Skeletal muscle tissue (tissue), 4 donors: ENCODE results near the gene PAF1. TPM values are rescaled to one million over a fixed set of nuclear protein-coding genes. Genes with fewer than 3 reads are reported as not detected.

Source experiments
- H3K27ac ChIP-seq: one replicate; pipeline ENCODE4 v1.7.0; 2013; ENCODE audit warnings: mild to moderate bottlenecking, low read depth, low read length, inconsistent platforms
- H3K27me3 ChIP-seq, 3 donors: one replicate each; pipeline ENCODE4 v1.7.0; 2013; ENCODE audit warnings: low read length in 3 of 3; ENCODE audit not compliant: control insufficient read depth in 3 of 3, insufficient read depth in 3 of 3
- H3K36me3 ChIP-seq, 3 donors: one replicate each; pipeline ENCODE4 v1.7.0; 2013; ENCODE audit warnings: low read length in 3 of 3; ENCODE audit not compliant: control insufficient read depth in 3 of 3, insufficient read depth in 3 of 3
- H3K4me1 ChIP-seq, 3 donors: one replicate each; pipeline ENCODE4 v1.7.0; 2013; ENCODE audit warnings: low read length in 3 of 3, mild to moderate bottlenecking in 3 of 3; ENCODE audit not compliant: control insufficient read depth in 3 of 3, insufficient read depth in 3 of 3
- H3K4me3 ChIP-seq, 3 donors: one replicate each; pipeline ENCODE4 v1.7.0; 2013; ENCODE audit warnings: low read length in 3 of 3
- H3K9ac ChIP-seq, 3 donors: one replicate each; pipeline ENCODE4 v1.7.0; 2013; ENCODE audit warnings: low read length in 3 of 3, mild to moderate bottlenecking in 3 of 3, moderate library complexity in 2 of 3, low read depth in 1 of 3
- H3K9me3 ChIP-seq, 3 donors: one replicate each; pipeline ENCODE4 v1.7.0; 2013; ENCODE audit warnings: low read length in 3 of 3; ENCODE audit not compliant: control insufficient read depth in 3 of 3
- total RNA-seq: library from RNA; depleted of rRNA; stranded (reverse); fragments of >200 nt; gene quantifications from one replicate; pipeline ENCODE4 v1.2.3, GENCODE V29; 2014
- donor health status: Osteomylitis.

The PAF1 gene
- total RNA-seq, result 25.1 TPM

GRCh38 chr19:39390751-39391437 is at the start of gene PAF1, which contains the start of gene MED29:
Gene PAF1, minus strand, starts transcription at chr19:39391106. Its CDS starts 242 bp downstream, at chr19:39390864.
Gene MED29, plus strand, starts transcription at chr19:39391378. Its CDS starts 45 bp downstream, at chr19:39391423.
- Histone ChIP-seq H3K36me3 (peaks cover 50 to 56% (median 50%) of the 10 kb centered on the region in 3 donors), H3K27me3 (no peaks in the 10 kb centered on the region), H3K4me3 (peak within 1 kb of the TSS; percentile 92 to 100 (median 99)), H3K9ac (peak within 1 kb of the TSS; percentile 99 to 100 (median 100)), H3K9me3 (no peaks in the 10 kb centered on the region), H3K4me1 (peaks cover 21 to 32% (median 21%) of the 10 kb centered on the region in 3 donors), H3K27ac (peak within 1 kb of the TSS; percentile 99)

- H3K27ac ChIP-seq, result no peak overlapping the region
- H3K9ac ChIP-seq, result no peak overlapping the region
- no peak overlapping the region for H3K4me3 ChIP-seq
- H3K36me3 ChIP-seq, result peaks cover 10 to 14% (median 12%) of the 10 kb centered on the region in 3 donors
- no peaks in the 10 kb centered on the region for H3K9me3 ChIP-seq
- peaks cover 0 to 5% (median 0%) of the 10 kb centered on the region in 3 donors for H3K27me3 ChIP-seq
- H3K4me1 ChIP-seq, result peaks cover 22 to 31% (median 29%) of the 10 kb centered on the region in 3 donors
Observed at GRCh38 chr19:39438270-39438934, 47.5 kb upstream of the PAF1 start.

GRCh38 chr19:39436350-39436716 is 45.4 kb upstream of the PAF1 start:
- peak overlapping the region; percentile 76 to 86 (median 77) for H3K9ac ChIP-seq
- peak overlapping the region; percentile 66 to 99 (median 78) for H3K4me3 ChIP-seq
- peaks cover 0 to 5% (median 0%) of the 10 kb centered on the region in 3 donors for H3K27me3 ChIP-seq
- H3K36me3 ChIP-seq, result peaks cover 21 to 27% (median 22%) of the 10 kb centered on the region in 3 donors
- H3K27ac ChIP-seq, result peak overlapping the region; percentile 74
- no peaks in the 10 kb centered on the region for H3K9me3 ChIP-seq
- H3K4me1 ChIP-seq, result peaks cover 22 to 33% (median 29%) of the 10 kb centered on the region in 3 donors

GRCh38 chr19:39435499-39436349 is 44.8 kb upstream of the PAF1 start, which contains the start of gene RPS16:
Gene RPS16, minus strand, starts transcription at chr19:39435949. Its CDS starts 54 bp downstream, at chr19:39435895.
- H3K9ac ChIP-seq, result peak within 1 kb of the TSS; percentile 97 to 99 (median 98)
- H3K4me3 ChIP-seq, result peak within 1 kb of the TSS; percentile 95 to 99 (median 98)
- peaks cover 22 to 38% (median 29%) of the 10 kb centered on the region in 3 donors for H3K4me1 ChIP-seq
- H3K36me3 ChIP-seq, result peaks cover 25 to 27% (median 27%) of the 10 kb centered on the region in 3 donors
- H3K27me3 ChIP-seq, result peaks cover 0 to 5% (median 0%) of the 10 kb centered on the region in 3 donors
- H3K27ac ChIP-seq, result peak within 1 kb of the TSS; percentile 74
- H3K9me3 ChIP-seq, result no peaks in the 10 kb centered on the region

GRCh38 chr19:39434123-39435076 is 43.5 kb upstream of the PAF1 start:
- H3K9me3 ChIP-seq, result no peaks in the 10 kb centered on the region
- peaks cover 25 to 27% (median 27%) of the 10 kb centered on the region in 3 donors for H3K36me3 ChIP-seq
- peak overlapping the region; percentile 97 to 99 (median 98) for H3K9ac ChIP-seq
- H3K4me3 ChIP-seq, result peak overlapping the region; percentile 95 to 99 (median 98)
- H3K27ac ChIP-seq, result no peak overlapping the region
- peaks cover 22 to 39% (median 27%) of the 10 kb centered on the region in 3 donors for H3K4me1 ChIP-seq
- H3K27me3 ChIP-seq, result peaks cover 0 to 3% (median 0%) of the 10 kb centered on the region in 3 donors

DNA sequence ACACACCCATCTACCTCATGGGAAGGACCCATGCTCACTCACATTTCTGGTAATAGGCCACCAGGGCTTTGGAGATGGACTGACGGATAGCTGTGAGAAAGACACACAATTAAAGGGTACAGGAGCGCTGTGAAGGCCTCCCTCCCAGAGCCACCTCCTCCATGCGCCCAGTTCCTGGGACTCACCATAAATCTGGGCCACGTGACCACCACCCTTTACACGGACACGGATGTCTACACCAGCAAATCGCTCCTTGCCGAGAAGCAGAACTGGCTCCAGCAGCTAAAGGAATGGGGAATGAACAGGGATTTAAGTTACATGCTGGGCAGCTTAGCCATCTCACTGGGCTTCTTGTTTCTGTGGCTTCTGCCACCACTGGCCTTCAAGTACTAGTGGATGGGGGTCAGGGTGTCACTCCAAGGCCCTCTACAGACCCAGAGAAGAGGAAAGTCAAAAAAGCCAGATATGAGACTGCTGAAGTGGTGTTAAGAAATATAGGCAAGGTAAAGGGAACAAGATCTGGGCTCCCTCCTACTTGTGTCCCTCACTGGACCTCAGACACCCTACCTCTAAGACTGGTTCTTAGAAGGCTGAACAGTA is 42.7 kb upstream of the PAF1 start:
- no peak overlapping the region for H3K4me3 ChIP-seq
- no peaks in the 10 kb centered on the region for H3K9me3 ChIP-seq
- peaks cover 27 to 45% (median 33%) of the 10 kb centered on the region in 3 donors for H3K4me1 ChIP-seq
- no peak overlapping the region for H3K9ac ChIP-seq
- H3K27ac ChIP-seq, result no peak overlapping the region
- H3K36me3 ChIP-seq, result peaks cover 25 to 27% (median 27%) of the 10 kb centered on the region in 3 donors
- no peaks in the 10 kb centered on the region for H3K27me3 ChIP-seq

DNA sequence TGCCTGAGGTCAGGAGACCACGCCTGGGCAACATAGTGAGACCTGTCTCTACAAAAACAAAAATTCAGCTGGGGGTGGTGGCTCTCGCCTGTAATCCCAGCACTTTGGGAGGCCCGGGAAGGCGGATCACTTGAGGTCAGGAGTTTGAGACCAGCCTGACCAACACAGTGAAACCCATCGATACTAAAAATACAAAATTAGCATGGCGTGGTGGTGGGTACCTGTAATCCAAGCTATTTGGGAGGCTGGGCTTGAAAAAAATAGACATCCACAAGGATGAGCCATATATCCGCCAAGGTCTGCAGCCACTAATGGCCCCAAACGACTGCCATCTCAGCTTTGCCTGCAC is 41.7 kb upstream of the PAF1 start:
- H3K4me1 ChIP-seq, result peaks cover 28 to 52% (median 37%) of the 10 kb centered on the region in 3 donors
- peaks cover 25 to 27% (median 27%) of the 10 kb centered on the region in 3 donors for H3K36me3 ChIP-seq
- no peak overlapping the region for H3K27ac ChIP-seq
- no peak overlapping the region for H3K4me3 ChIP-seq
- no peaks in the 10 kb centered on the region for H3K27me3 ChIP-seq
- H3K9me3 ChIP-seq, result no peaks in the 10 kb centered on the region
- no peak overlapping the region for H3K9ac ChIP-seq

DNA sequence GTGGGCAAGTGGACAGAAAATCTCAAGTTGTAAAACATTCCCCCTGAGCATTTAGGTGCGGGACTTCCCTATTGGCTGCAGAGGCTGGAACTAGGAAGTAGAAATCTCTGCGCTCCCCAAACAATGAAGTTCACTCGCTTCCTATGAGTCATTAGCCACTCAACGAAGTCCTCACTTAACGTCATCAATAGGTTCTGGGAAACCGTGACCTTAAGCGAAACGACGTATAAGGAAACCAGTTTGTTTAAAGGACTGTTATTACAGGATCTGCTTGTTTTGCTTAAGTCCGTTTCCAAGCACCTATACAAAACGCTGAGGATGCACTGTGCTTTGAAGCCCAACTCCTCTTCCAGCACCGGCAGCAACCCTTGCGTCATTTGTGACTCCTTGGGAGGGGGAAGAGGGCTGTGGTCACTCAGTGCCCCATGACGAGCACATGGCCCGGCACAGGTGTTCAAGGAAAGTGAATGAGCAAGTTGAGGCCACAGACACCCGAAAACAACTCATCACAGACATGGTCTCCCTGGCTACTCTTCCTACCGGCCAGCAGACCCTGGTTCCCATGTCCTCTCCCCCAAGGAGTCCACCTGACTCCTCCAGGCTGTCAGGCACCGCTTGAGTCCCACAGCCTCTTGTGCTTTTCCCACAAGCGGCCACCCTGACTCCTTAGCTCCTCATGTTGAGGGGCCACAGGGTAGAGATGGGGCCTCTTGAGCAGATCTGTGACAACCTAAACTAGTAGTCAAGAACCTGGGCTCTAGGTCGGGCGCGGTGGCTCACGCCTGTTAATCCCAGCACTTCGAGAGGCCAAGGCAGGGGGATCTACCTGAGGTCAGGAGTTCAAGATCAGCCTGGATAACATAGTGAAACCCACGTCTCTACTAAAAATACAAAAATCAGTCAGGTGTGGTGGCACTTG is 40.0 kb upstream of the PAF1 start:
- Histone ChIP-seq H3K27me3 (no peaks in the 10 kb centered on the region), H3K9ac (no peak overlapping the region), H3K4me1 (peaks cover 21 to 47% (median 30%) of the 10 kb centered on the region in 3 donors)

More for the DNA sequence above, 40.0 kb upstream of the PAF1 start:
- no peaks in the 10 kb centered on the region for H3K9me3 ChIP-seq
- peak overlapping the region; percentile 85 for H3K27ac ChIP-seq
- no peak overlapping the region for H3K4me3 ChIP-seq
- H3K36me3 ChIP-seq, result peaks cover 25 to 27% (median 27%) of the 10 kb centered on the region in 3 donors
